Measurements from ENCODE around the gene TRPM4.

- no peak for TF ChIP-seq CTCF (IDR thresholded peaks at IDR 0.05)
- no peak for TF ChIP-seq POLR2A (IDR thresholded peaks at IDR 0.05)
Measured at GRCh38 chr19:49150944-49151243, 6.7 kb upstream of the TRPM4 start.

All from Peyer's patch (tissue), 4 donors.